Mononuclear cell (primary cell): ENCODE measurements around the gene ENPEP. TPM values are rescaled to one million over a fixed set of nuclear protein-coding genes. Genes with fewer than 3 reads are reported as not detected.
"Not testable (repeated sequence)": the region's sequence is repeated elsewhere in the genome, so short reads cannot be mapped to it uniquely, and the experiment has no call there.

Experiments used
- H3K27me3 ChIP-seq: 2 replicates; pipeline ENCODE4 v1.6.0; 2011; ENCODE audit warnings: low read length, control low read depth; ENCODE audit not compliant: insufficient read depth
- H3K4me1 ChIP-seq: 2 replicates; pipeline ENCODE4 v1.5.1; 2011; ENCODE audit warnings: mild to moderate bottlenecking, low read length, control low read depth; ENCODE audit not compliant: insufficient read depth
- H3K4me3 ChIP-seq: 2 replicates; pipeline ENCODE4 v1.5.1; 2011; ENCODE audit warnings: mild to moderate bottlenecking, low read length, moderate library complexity
- H3K9me3 ChIP-seq: 2 replicates; pipeline ENCODE4 v1.5.1; 2011; ENCODE audit warnings: low read depth, mild to moderate bottlenecking, control low read depth, low read length
- total RNA-seq: library from RNA; depleted of rRNA; stranded (reverse); fragments of >200 nt; gene quantifications from one replicate; pipeline ENCODE4 v1.2.3, GENCODE V29; 2012

The ENPEP gene
- total RNA-seq, 1 donor, result 0.73 TPM

DNA sequence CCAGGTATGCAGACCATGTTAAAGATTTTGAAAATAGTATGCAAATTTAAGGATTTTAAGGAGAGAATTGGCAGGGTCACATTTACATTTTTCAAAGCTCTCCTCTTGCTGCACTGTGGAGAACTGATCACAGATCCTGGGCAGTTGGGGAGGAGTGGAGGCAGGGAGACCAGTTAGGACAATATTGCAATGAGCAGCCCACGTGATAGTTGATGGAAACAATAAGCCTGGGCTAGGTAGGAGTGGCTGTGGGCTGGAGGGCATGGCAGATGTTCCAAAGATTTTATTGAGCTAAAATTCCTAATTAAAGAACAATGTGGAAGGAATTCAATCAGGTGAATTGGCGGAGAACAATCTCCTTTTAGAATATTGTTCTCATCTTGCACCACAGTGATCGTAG lies 50.6 kb downstream of the ENPEP start:
- Histone ChIP-seq H3K4me3 (no peak overlapping the region), H3K4me1 (no peaks in the 10 kb centered on the region), H3K27me3 (peaks cover 6% of the 10 kb centered on the region), H3K9me3 (no peaks in the 10 kb centered on the region)

- Histone ChIP-seq H3K9me3 (no peaks in the 10 kb centered on the region), H3K4me1 (no peaks in the 10 kb centered on the region), H3K4me3 (no peak overlapping the region), H3K27me3 (peaks cover 9% of the 10 kb centered on the region)
These were observed 51.2 kb downstream of the ENPEP start for GRCh38 chr4:110527156-110527555.

GRCh38 chr4:110532901-110533589 lies 57.1 kb downstream of the ENPEP start:
- H3K4me3 ChIP-seq, result no peak overlapping the region
- H3K9me3 ChIP-seq, result no peaks in the 10 kb centered on the region
- H3K4me1 ChIP-seq, result no peaks in the 10 kb centered on the region
- peaks cover 17% of the 10 kb centered on the region for H3K27me3 ChIP-seq

- Histone ChIP-seq H3K4me3 (no peak overlapping the region), H3K4me1 (no peaks in the 10 kb centered on the region), H3K9me3 (no peaks in the 10 kb centered on the region), H3K27me3 (peaks cover 17% of the 10 kb centered on the region)
These were observed 57.6 kb downstream of the ENPEP start for GRCh38 chr4:110533590-110533910.

- Histone ChIP-seq H3K9me3 (no peaks in the 10 kb centered on the region), H3K4me1 (no peaks in the 10 kb centered on the region), H3K27me3 (peaks cover 17% of the 10 kb centered on the region), H3K4me3 (no peak overlapping the region)
These were observed 58.0 kb downstream of the ENPEP start for GRCh38 chr4:110533940-110534339.

- Histone ChIP-seq H3K4me1 (no peaks in the 10 kb centered on the region), H3K27me3 (peaks cover 4% of the 10 kb centered on the region), H3K4me3 (no peak overlapping the region), H3K9me3 (no peaks in the 10 kb centered on the region)
These were observed 64.6 kb downstream of the ENPEP start for GRCh38 chr4:110540581-110540980.

- Histone ChIP-seq H3K9me3 (no peaks in the 10 kb centered on the region), H3K4me3 (no peak overlapping the region), H3K4me1 (no peaks in the 10 kb centered on the region), H3K27me3 (peaks cover 4% of the 10 kb centered on the region)
These were observed 65.1 kb downstream of the ENPEP start for GRCh38 chr4:110540982-110541451.

DNA sequence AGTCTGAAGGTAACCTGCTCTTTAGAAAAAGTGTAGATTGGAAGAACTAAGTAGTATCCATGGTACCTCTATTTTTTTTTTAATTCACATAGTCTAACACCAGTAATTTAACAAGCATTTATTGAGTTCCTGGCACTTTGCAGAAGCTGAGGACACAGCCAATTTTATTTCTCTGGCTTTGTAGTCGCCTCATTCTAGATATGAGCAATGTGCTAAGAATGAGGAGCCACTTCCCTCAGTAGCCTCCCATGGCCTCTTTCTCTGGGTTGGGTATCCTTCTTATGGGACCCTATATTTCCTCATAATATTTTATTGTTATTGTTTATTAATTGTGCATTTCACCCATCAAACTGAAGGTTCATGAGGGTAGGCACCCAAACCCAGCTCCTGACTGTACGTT lies 67.6 kb downstream of the ENPEP start:
- no peaks in the 10 kb centered on the region for H3K9me3 ChIP-seq
- no peaks in the 10 kb centered on the region for H3K27me3 ChIP-seq
- no peak overlapping the region for H3K4me3 ChIP-seq
- no peaks in the 10 kb centered on the region for H3K4me1 ChIP-seq

- H3K9me3 ChIP-seq, result no peaks in the 10 kb centered on the region
- no peak overlapping the region for H3K4me3 ChIP-seq
- H3K27me3 ChIP-seq, result peaks cover 5% of the 10 kb centered on the region
- H3K4me1 ChIP-seq, result no peaks in the 10 kb centered on the region
These were observed 68.6 kb downstream of the ENPEP start for GRCh38 chr4:110544594-110544993.

GRCh38 chr4:110550260-110550659 lies 74.3 kb downstream of the ENPEP start:
- Histone ChIP-seq H3K4me3 (no peak overlapping the region), H3K4me1 (no peaks in the 10 kb centered on the region), H3K27me3 (peaks cover 8% of the 10 kb centered on the region), H3K9me3 (no peaks in the 10 kb centered on the region)

GRCh38 chr4:110553197-110553596 lies 77.2 kb downstream of the ENPEP start:
- peaks cover 10% of the 10 kb centered on the region for H3K27me3 ChIP-seq
- H3K4me3 ChIP-seq, result no peak overlapping the region
- no peaks in the 10 kb centered on the region for H3K4me1 ChIP-seq
- H3K9me3 ChIP-seq, result no peaks in the 10 kb centered on the region

- no peak overlapping the region for H3K4me3 ChIP-seq
- H3K9me3 ChIP-seq, result no peaks in the 10 kb centered on the region
- H3K4me1 ChIP-seq, result no peaks in the 10 kb centered on the region
- H3K27me3 ChIP-seq, result peaks cover 4% of the 10 kb centered on the region
These were observed 91.3 kb downstream of the ENPEP start for GRCh38 chr4:110567214-110567613.

DNA sequence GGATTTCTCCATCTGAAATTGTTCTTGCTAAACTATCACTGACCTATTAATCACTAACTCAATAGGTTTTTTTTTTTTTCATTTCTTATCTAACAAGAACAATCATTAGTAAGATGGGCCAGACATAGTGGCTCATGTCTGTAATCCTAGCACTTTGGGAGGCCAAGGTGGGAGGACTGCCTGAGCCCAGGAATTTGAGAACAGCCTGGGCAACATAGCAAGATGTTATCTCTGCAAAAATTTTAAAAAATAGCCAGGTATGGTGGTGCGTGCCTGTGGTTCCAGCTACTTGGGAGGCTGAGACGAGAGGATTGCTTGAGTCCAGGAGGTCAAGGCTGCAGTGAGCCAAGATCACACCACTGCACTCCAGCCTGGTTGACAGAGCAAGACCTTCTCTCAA lies 100.7 kb downstream of the ENPEP start:
- H3K9me3 ChIP-seq, H3K4me1 ChIP-seq, H3K27me3 ChIP-seq, H3K4me3 ChIP-seq: not testable (repeated sequence)

GRCh38 chr4:110586131-110586850 lies 110.3 kb downstream of the ENPEP start:
- H3K4me1 ChIP-seq, result no peaks in the 10 kb centered on the region
- no peaks in the 10 kb centered on the region for H3K9me3 ChIP-seq
- H3K27me3 ChIP-seq, result peaks cover 6% of the 10 kb centered on the region
- no peak overlapping the region for H3K4me3 ChIP-seq

- H3K27me3 ChIP-seq, result peaks cover 6% of the 10 kb centered on the region
- H3K9me3 ChIP-seq, result no peaks in the 10 kb centered on the region
- no peak overlapping the region for H3K4me3 ChIP-seq
- H3K4me1 ChIP-seq, result no peaks in the 10 kb centered on the region
These were observed 111.8 kb downstream of the ENPEP start for GRCh38 chr4:110587666-110588285.
